ENCODE results near the gene RCCD1.

Gene RCCD1

GRCh38 chr15:90941038-90941437 is 13.6 kb upstream of the RCCD1 start:
- ChIA-PET CTCF (interaction anchor here (4.1 to 5.1 kb wide), 2 partner anchors 8 to 16 kb away, joined by 26 to 60 read pairs; partner anchors contain the start of genes HDDC3 and UNC45A), POLR2A (interaction anchor here (2.4 kb wide), 1 partner anchor 14 kb away, joined by 14 read pairs; the partner anchor contains the start of gene RCCD1)
- no peak overlapping the region for H3K4me3 ChIP-seq (ENCODE audit: low read depth, low read length)
- H3K4me1 ChIP-seq (ENCODE audit: control insufficient read depth, insufficient read depth, low read length): no peaks in the 10 kb centered on the region
- TF ChIP-seq ZNF324 (tag by site-specific recombination; IDR thresholded peaks at IDR 0.05) (no peak), ZNF202 (tag by site-specific recombination; IDR thresholded peaks at IDR 0.05; ENCODE audit: borderline replicate concordance) (no peak), ZFP41 (tag by site-specific recombination; IDR thresholded peaks at IDR 0.05; ENCODE audit: borderline replicate concordance) (no peak), ZNF664 (tag by site-specific recombination; IDR thresholded peaks at IDR 0.05) (no peak), ZNF639 (tag by site-specific recombination; IDR thresholded peaks at IDR 0.05) (no peak), SP7 (tag by site-specific recombination; IDR thresholded peaks at IDR 0.05) (no peak), EGR2 (tag by site-specific recombination; IDR thresholded peaks at IDR 0.05; ENCODE audit: low read depth) (no peak), KLF7 (tag by site-specific recombination; IDR thresholded peaks at IDR 0.05; ENCODE audit: borderline replicate concordance) (no peak), ZEB2 (tag by site-specific recombination; IDR thresholded peaks at IDR 0.05) (no peak), ZNF169 (tag by site-specific recombination; IDR thresholded peaks at IDR 0.05) (no peak), ZNF629 (tag by site-specific recombination; IDR thresholded peaks at IDR 0.05) (no peak), ZNF837 (tag by site-specific recombination; IDR thresholded peaks at IDR 0.05) (no peak), ZNF274 (IDR thresholded peaks at IDR 0.05; ENCODE audit: low read length) (no peak), ZNF274 (tag by site-specific recombination; IDR thresholded peaks at IDR 0.05; ENCODE audit: borderline replicate concordance) (no peak), PRDM6 (tag by site-specific recombination; IDR thresholded peaks at IDR 0.05) (no peak)
- TF ChIP-seq, protein P1, sequence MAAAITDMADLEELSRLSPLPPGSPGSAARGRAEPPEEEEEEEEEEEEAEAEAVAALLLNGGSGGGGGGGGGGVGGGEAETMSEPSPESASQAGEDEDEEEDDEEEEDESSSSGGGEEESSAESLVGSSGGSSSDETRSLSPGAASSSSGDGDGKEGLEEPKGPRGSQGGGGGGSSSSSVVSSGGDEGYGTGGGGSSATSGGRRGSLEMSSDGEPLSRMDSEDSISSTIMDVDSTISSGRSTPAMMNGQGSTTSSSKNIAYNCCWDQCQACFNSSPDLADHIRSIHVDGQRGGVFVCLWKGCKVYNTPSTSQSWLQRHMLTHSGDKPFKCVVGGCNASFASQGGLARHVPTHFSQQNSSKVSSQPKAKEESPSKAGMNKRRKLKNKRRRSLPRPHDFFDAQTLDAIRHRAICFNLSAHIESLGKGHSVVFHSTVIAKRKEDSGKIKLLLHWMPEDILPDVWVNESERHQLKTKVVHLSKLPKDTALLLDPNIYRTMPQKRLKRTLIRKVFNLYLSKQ (tag by site-specific recombination; IDR thresholded peaks at IDR 0.05; ENCODE audit: borderline replicate concordance): no peak
- H3K9me3 ChIP-seq (ENCODE audit: control insufficient read depth, insufficient read depth, low read depth, low read length): no peaks in the 10 kb centered on the region
- H3K36me3 ChIP-seq (ENCODE audit: control insufficient read depth in 2 of 2, insufficient read depth in 1 of 2, low read length in 2 of 2): peaks cover 74 to 88% of the 10 kb centered on the region in 2 experiments
- H3K27ac ChIP-seq (ENCODE audit: extremely low read depth, low read depth, low read length): no peak overlapping the region

DNA sequence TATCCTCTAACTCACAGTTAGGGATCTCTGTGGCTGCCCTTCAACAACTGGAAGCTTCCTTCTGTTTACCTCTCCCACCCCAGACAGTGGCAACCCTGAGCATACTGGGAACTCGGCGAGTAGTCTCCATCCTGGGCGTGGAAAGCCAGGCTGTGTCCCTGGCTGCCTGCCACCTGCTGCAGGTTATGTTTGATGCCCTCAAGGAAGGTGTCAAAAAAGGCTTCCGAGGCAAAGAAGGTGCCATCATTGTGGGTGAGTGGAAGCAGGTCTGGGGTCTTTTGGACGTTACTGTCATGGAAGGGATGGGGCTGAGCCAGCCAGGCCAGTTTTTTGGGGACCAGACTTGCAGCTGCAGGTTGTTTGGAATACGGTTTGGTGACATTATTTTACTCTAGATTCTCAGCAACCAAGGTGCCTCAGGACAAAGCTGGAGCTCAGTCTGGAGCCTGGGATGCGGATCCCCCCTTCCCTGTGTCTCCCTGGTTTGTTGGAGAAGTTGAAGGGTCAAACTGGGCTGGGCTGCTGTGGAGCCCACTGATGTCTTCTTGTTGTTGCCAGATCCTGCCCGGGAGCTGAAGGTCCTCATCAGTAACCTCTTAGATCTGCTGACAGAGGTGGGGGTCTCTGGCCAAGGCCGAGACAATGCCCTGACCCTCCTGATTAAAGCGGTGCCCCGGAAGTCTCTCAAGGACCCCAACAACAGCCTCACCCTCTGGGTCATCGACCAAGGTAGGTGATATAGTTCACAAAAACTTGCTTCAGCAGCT is 12.1 kb upstream of the RCCD1 start:
- Histone ChIP-seq H3K27ac (ENCODE audit: extremely low read depth, low read depth, low read length) (no peak overlapping the region), H3K9me3 (ENCODE audit: control insufficient read depth, insufficient read depth, low read depth, low read length) (no peaks in the 10 kb centered on the region), H3K4me1 (ENCODE audit: control insufficient read depth, insufficient read depth, low read length) (no peaks in the 10 kb centered on the region), H3K36me3 (ENCODE audit: control insufficient read depth in 2 of 2, insufficient read depth in 1 of 2, low read length in 2 of 2) (peaks cover 68 to 89% of the 10 kb centered on the region in 2 experiments), H3K4me3 (ENCODE audit: low read depth, low read length) (no peak overlapping the region)
- CTCF ChIA-PET: interaction anchor here (0.6 to 5.1 kb wide), 5 partner anchors 9 to 304 kb away, joined by 4 to 60 read pairs (median 6); partner anchors contain the start of genes HDDC3, UNC45A and VPS33B
- POLR2A ChIA-PET: interaction anchor here (0.7 to 2.5 kb wide), 5 partner anchors 8 to 53 kb away, joined by 3 to 14 read pairs (median 7); partner anchors contain the start of genes RCCD1 and UNC45A
- TF ChIP-seq ZBTB10 (tag by site-specific recombination; IDR thresholded peaks at IDR 0.05) (no peak), GLIS2 (tag by site-specific recombination; IDR thresholded peaks at IDR 0.05) (no peak), KLF16 (tag by site-specific recombination; IDR thresholded peaks at IDR 0.05) (no peak), RBAK (tag by site-specific recombination; IDR thresholded peaks at IDR 0.05) (no peak), SP7 (tag by site-specific recombination; IDR thresholded peaks at IDR 0.05) (no peak), ZNF140 (tag by site-specific recombination; IDR thresholded peaks at IDR 0.05) (no peak), ZNF292 (tag by site-specific recombination; IDR thresholded peaks at IDR 0.05; ENCODE audit: borderline replicate concordance, low read depth) (no peak), ZBTB8A (tag by site-specific recombination; IDR thresholded peaks at IDR 0.05) (no peak), BCL11B (tag by site-specific recombination; IDR thresholded peaks at IDR 0.05; ENCODE audit: low read depth) (no peak), ZNF341 (tag by site-specific recombination; IDR thresholded peaks at IDR 0.05; ENCODE audit: low read depth) (no peak), YY1 (tag by site-specific recombination; IDR thresholded peaks at IDR 0.05) (no peak)
- TF ChIP-seq, protein P2, sequence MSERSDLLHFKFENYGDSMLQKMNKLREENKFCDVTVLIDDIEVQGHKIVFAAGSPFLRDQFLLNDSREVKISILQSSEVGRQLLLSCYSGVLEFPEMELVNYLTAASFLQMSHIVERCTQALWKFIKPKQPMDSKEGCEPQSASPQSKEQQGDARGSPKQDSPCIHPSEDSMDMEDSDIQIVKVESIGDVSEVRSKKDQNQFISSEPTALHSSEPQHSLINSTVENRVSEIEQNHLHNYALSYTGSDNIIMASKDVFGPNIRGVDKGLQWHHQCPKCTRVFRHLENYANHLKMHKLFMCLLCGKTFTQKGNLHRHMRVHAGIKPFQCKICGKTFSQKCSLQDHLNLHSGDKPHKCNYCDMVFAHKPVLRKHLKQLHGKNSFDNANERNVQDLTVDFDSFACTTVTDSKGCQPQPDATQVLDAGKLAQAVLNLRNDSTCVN (tag by site-specific recombination; optimal IDR thresholded peaks at IDR 0.05): no peak

Data from HEK293 (cell line).